ENCODE data around the gene NPM1.
A peak's percentile ranks its signal among the peaks of the same experiment; 100 is the strongest.
"Not testable (repeated sequence)": the region's sequence is repeated elsewhere in the genome, so short reads cannot be mapped to it uniquely, and the experiment has no call there.

Gene NPM1

DNA sequence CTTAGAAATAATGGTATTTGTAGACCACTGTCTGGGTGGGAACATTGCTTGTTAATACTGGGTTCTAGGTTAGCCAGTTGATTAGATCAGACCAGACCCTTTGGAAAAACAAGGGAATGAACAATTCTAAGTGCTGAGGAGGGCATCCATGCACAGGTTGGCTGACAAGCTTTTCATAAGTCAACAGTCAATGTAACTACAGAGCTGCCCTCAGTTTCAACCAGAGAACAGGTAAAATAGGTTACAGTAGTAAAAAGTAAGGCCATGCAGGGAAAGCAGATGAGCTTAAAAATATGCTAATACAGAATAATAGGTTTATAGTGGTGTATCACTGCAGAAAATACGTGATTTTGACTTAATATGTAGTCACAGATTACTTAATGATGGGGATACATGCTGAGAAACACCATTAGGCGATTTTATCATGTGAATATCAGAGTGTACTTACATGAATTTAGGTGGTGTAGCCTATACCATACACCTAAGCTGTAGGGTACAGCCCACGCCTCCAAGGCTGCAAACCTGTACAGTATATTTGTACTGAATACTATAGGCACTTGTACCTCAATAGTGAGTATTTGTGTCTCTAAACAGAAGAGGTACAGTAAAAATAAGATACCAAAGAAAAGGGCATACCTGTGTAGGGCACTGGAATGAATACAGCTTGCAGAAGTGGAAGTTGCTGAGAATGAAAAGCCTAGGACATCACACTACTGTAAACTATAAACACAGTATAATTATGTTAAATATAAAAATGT lies 25.7 kb downstream of the NPM1 start:
- Histone ChIP-seq H3K4me3 (ENCODE audit: low read depth, low read length) (no peak overlapping the region), H3K27ac (ENCODE audit: low read depth, low read length) (no peak overlapping the region), H3K79me2 (ENCODE audit: control insufficient read depth, insufficient read depth, low read length, unreplicated experiment) (peaks cover 17% of the 10 kb centered on the region), H2AFZ (ENCODE audit: low read length, unreplicated experiment) (no peak overlapping the region), H3K4me1 (ENCODE audit: control insufficient read depth, insufficient read depth, low read length, unreplicated experiment) (peaks cover 18% of the 10 kb centered on the region), H3K36me3 (ENCODE audit: insufficient read depth, low read length) (peaks cover 31% of the 10 kb centered on the region), H3K27me3 (ENCODE audit: insufficient read depth, low read length) (no peaks in the 10 kb centered on the region)

GRCh38 chr5:171413993-171414392 lies 26.3 kb downstream of the NPM1 start:
- Histone ChIP-seq H3K79me2 (ENCODE audit: control insufficient read depth, insufficient read depth, low read length, unreplicated experiment) (peaks cover 10% of the 10 kb centered on the region), H3K36me3 (ENCODE audit: insufficient read depth, low read length) (peaks cover 24% of the 10 kb centered on the region), H3K4me1 (ENCODE audit: control insufficient read depth, insufficient read depth, low read length, unreplicated experiment) (peaks cover 13% of the 10 kb centered on the region)
- H3K27me3 ChIP-seq (ENCODE audit: insufficient read depth, low read length); H3K4me3 ChIP-seq (ENCODE audit: low read depth, low read length); H3K27ac ChIP-seq (ENCODE audit: low read depth, low read length); H2AFZ ChIP-seq (ENCODE audit: low read length, unreplicated experiment): not testable (repeated sequence)

DNA sequence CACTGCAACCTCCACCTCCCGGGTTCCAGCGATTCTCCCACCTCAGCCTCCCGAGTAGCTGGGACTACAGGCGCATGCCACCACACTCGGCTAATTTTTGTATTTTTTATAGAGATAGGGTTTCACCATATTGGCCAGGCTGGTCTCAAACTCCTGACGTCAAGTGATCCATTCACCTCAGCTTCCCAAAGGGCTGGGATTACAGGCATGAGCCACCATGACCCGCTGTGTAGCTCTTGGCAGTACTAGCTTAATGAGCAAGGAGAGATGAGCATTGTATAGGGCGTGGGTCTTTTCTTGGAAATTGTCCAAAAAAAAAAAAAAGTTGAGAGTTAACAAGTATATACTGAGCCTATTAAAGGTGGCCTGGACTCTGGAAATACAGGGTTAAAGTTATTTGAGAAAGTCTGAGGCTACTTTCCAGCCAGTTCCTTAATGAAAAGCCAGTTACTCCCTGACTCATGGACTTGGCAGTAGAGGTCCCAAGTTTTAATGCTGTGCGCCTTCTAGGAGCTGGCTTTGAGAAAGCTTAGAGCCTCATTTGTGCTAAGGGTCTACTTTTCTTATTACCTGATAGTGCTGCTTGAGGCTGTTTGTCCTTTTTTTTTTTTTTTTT lies 27.6 kb downstream of the NPM1 start:
- Histone ChIP-seq H3K79me2 (ENCODE audit: control insufficient read depth, insufficient read depth, low read length, unreplicated experiment) (peaks cover 5% of the 10 kb centered on the region), H3K36me3 (ENCODE audit: insufficient read depth, low read length) (peaks cover 19% of the 10 kb centered on the region), H3K27ac (ENCODE audit: low read depth, low read length) (no peak overlapping the region), H3K27me3 (ENCODE audit: insufficient read depth, low read length) (peaks cover 10% of the 10 kb centered on the region), H3K4me1 (ENCODE audit: control insufficient read depth, insufficient read depth, low read length, unreplicated experiment) (peaks cover 4% of the 10 kb centered on the region), H2AFZ (ENCODE audit: low read length, unreplicated experiment) (no peak overlapping the region), H3K4me3 (ENCODE audit: low read depth, low read length) (no peak overlapping the region)

DNA sequence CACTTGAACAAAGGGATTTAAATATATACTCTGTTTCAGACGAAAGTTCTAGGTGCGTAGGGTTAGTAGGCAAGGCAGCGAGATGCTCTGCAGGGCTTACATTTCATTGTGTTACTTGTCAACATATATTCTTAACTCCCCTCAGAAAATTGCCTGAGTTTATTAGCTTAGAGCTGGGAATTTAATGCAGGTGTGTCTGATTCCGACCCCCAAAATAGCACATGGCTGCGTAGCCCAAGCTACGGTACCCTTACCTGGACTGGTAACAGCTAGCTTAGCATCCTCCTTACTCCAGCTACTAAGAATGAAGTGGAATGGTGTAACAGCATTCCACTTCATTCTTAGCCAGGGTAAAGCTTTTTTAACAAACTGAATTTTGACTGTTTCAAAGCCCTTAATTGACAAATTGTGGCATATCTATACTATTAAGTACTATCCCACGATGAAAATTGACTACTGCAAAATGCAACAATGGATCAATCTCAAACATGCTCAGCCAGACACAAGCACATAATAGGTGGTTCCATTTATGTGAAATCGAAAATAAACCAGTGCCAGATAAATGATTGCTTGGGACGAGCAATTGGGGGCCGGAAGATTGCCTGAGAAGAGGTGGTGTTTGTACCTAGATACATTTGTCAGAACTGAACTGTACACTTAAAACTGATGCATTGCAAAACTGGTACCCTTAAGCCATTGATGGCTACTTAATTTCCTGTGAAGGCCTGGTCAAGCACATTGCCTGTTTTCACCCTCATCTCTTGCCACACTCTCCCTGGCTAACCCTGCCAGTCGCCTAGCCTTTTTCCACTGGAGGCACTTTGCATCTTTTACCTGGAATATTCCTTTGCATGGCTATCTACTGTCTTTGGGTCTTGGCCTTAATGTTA lies 28.8 kb downstream of the NPM1 start:
- Histone ChIP-seq H3K4me3 (ENCODE audit: low read depth, low read length) (no peak overlapping the region), H3K4me1 (ENCODE audit: control insufficient read depth, insufficient read depth, low read length, unreplicated experiment) (peaks cover 6% of the 10 kb centered on the region), H3K27me3 (ENCODE audit: insufficient read depth, low read length) (peaks cover 20% of the 10 kb centered on the region), H3K27ac (ENCODE audit: low read depth, low read length) (no peak overlapping the region), H3K36me3 (ENCODE audit: insufficient read depth, low read length) (peaks cover 13% of the 10 kb centered on the region; the same call in 1 of the 2 replicates), H3K79me2 (ENCODE audit: control insufficient read depth, insufficient read depth, low read length, unreplicated experiment) (peaks cover 4% of the 10 kb centered on the region), H2AFZ (ENCODE audit: low read length, unreplicated experiment) (no peak overlapping the region)

DNA sequence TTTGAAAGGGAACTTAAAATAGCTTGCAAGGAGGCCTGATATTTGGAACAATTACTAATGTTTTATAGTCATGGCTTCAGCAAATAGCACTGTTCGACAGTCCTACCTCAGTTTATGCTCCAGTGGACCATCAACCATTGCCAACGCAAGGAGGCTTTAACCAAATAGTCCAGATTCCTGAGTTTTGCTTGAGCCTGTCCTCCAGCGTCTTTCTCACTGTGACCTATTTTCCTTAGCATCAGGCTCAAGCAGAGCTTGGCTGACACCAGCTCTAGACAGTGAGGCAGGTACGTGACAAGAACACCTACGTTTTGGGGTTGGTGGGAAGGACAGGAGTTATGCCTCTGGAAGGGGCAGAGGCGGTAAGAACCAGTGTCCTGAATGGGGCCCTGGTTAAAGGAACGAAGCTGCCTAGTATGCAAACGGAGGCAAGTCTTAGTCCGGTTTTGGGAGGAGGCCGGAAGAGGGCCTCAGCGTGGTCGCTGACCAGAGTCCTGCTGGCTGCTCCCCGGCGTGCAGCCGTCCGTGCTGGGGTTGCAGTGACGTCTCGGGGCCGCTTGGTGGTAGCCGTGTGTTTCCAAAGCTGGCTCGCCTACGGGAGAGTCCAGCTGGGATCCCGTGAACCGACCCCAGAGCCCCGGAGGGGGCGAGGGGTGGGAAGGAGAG lies 30.8 kb downstream of the NPM1 start:
- Histone ChIP-seq H3K4me3 (ENCODE audit: low read depth, low read length) (peak overlapping the region; percentile 61), H3K27me3 (ENCODE audit: insufficient read depth, low read length) (peaks cover 21% of the 10 kb centered on the region), H3K27ac (ENCODE audit: low read depth, low read length) (no peak overlapping the region), H3K4me1 (ENCODE audit: control insufficient read depth, insufficient read depth, low read length, unreplicated experiment) (peaks cover 6% of the 10 kb centered on the region), H3K36me3 (ENCODE audit: insufficient read depth, low read length) (0 out of 2 replicates have a peak, but pooled peaks cover under 1% of the 10 kb centered on the region), H3K79me2 (ENCODE audit: control insufficient read depth, insufficient read depth, low read length, unreplicated experiment) (no peaks in the 10 kb centered on the region), H2AFZ (ENCODE audit: low read length, unreplicated experiment) (no peak overlapping the region)

DNA sequence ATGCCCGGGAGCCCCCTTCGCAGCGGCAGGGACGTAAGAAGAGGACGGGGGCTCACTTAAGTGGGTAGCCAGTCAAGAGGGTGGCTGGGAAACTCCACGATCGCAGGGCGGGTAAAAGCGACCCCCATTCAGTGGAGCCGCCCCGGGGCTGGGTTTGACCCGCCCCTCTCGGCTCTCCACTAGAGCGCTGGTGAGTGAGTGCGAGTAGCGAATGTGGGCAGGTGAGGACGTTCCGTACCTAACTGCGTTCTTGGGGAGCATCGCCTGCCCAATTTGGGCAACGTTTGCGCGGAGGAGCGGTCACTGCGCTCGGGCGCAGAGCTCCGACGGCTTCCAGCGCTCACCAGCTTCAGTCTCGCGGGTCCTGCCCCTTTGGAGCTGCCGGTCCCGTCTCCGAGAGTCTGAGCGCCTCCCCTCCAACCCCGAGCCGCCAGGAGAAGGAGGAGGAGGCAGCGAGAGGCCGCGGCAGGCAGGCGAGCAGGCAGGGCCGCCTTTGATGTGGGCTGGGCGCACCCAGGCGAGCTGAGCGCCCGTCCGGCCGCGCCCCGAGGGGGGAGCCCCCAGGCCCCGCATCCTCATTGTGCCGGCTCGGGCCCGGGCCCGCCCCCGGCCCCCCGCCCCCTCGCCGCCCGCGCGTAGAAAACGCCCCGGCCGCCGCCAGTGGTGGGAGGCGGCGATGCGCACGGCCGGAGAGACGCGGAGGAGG lies 31.5 kb downstream of the NPM1 start, which contains the start of gene FGF18:
Gene FGF18 (plus strand): TSS at position 666 of the 706 bp plus-strand sequence. CDS start 553 bp downstream, outside the sequence.
- Histone ChIP-seq H3K36me3 (ENCODE audit: insufficient read depth, low read length) (no peaks in the 10 kb centered on the region), H3K27me3 (ENCODE audit: insufficient read depth, low read length) (peaks cover 21% of the 10 kb centered on the region), H3K79me2 (ENCODE audit: control insufficient read depth, insufficient read depth, low read length, unreplicated experiment) (no peaks in the 10 kb centered on the region), H3K4me3 (ENCODE audit: low read depth, low read length) (peak within 1 kb of the TSS; percentile 61), H2AFZ (ENCODE audit: low read length, unreplicated experiment) (no peak within 1 kb of the TSS), H3K4me1 (ENCODE audit: control insufficient read depth, insufficient read depth, low read length, unreplicated experiment) (peaks cover 6% of the 10 kb centered on the region), H3K27ac (ENCODE audit: low read depth, low read length) (no peak within 1 kb of the TSS)

- H3K27me3 ChIP-seq (ENCODE audit: insufficient read depth, low read length): peaks cover 21% of the 10 kb centered on the region
- H3K4me3 ChIP-seq (ENCODE audit: low read depth, low read length): peak overlapping the region; percentile 61
- no peaks in the 10 kb centered on the region for H3K79me2 ChIP-seq (ENCODE audit: control insufficient read depth, insufficient read depth, low read length, unreplicated experiment)
- H3K4me1 ChIP-seq (ENCODE audit: control insufficient read depth, insufficient read depth, low read length, unreplicated experiment): peaks cover 6% of the 10 kb centered on the region
- H3K36me3 ChIP-seq (ENCODE audit: insufficient read depth, low read length): no peaks in the 10 kb centered on the region
- no peak overlapping the region for H2AFZ ChIP-seq (ENCODE audit: low read length, unreplicated experiment)
- H3K27ac ChIP-seq (ENCODE audit: low read depth, low read length): no peak overlapping the region
Measured at GRCh38 chr5:171419688-171420430, 32.2 kb downstream of the NPM1 start.

- H2AFZ ChIP-seq (ENCODE audit: low read length, unreplicated experiment): no peak overlapping the region
- peaks cover 6% of the 10 kb centered on the region for H3K4me1 ChIP-seq (ENCODE audit: control insufficient read depth, insufficient read depth, low read length, unreplicated experiment)
- H3K36me3 ChIP-seq (ENCODE audit: insufficient read depth, low read length): no peaks in the 10 kb centered on the region
- peaks cover 21% of the 10 kb centered on the region for H3K27me3 ChIP-seq (ENCODE audit: insufficient read depth, low read length)
- H3K79me2 ChIP-seq (ENCODE audit: control insufficient read depth, insufficient read depth, low read length, unreplicated experiment): no peaks in the 10 kb centered on the region
- peak overlapping the region; percentile 39 for H3K4me3 ChIP-seq (ENCODE audit: low read depth, low read length)
- no peak overlapping the region for H3K27ac ChIP-seq (ENCODE audit: low read depth, low read length)
Measured at GRCh38 chr5:171420431-171421241, 33.0 kb downstream of the NPM1 start.
